Measurements from ENCODE around the gene DDX59.

Gene DDX59

DNA sequence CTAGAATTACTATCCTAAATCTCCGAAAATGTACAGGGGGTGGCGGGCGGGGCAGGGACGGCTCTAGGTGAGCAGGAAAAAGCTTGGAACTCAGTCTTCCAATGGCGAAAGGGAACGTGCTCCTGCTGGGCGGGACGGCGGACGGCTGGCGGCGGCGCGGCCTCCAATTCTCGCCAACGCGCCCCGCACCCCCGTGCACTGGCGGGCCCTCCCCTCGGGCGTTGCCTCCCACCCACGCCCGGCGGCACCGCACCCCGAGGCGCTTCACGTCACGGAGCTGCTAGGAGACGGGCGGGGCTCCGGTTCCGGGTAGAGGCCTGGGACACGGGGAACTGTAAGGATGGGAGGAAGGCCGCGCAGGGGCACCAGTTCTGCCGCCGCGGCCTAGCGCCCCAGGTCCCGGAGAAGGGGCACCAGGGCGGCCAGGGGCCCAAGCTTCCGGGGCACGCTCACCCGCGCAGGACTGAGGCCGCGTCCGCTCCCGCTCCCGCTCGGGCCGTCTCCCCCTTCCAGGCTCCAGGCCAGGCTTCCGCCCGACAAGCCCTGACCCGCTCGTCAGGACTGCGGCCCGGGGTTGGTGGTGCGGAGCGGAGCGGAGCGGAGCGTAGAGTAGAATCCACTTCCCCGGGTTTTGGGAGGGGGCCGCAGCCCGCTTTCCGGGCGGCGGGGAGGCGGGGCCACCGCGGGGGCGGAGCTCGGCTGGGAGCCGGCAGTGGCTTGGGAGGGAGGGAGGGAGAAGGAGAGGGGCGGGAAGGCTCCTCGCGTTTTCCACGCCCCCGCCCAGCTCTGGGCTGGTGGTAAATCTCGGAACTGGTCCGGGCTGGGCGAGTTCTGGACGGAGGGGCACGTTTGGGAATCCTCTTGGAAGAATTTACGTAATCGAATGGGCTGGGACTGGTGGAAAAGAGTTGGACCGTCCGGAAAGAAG is at the start of gene DDX59:
Gene DDX59 (minus strand): TSS at position 594 of the 928 bp plus-strand sequence. CDS start 3,167 bp downstream, outside the sequence.
- peak; percentile 90 to 93 for ATAC-seq

GRCh38 chr1:200714504-200715187 is 44.9 kb upstream of the DDX59 start:
- ATAC-seq: no peak

- no peak for ATAC-seq
Observed at GRCh38 chr1:200710166-200710565, 40.5 kb upstream of the DDX59 start.

DNA sequence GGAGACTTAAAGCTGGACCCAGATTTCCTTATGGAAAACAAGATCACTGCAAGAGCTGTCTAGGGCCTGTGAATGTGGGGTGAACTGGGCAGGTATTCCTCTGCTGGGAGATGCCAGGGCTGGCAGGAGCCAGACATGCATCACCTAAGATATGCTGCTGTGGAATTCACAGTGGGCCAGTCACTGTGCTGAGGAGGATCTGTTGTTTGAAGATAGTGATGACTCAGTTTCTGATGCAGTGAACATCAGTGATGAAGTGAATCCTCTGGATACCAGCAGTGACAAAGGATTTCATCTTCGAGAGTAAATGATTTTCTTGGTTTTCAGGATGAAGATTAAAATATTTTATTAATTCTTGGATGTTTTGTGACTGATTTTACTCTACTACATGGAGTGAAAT is 39.1 kb upstream of the DDX59 start:
- ATAC-seq: no peak

DNA sequence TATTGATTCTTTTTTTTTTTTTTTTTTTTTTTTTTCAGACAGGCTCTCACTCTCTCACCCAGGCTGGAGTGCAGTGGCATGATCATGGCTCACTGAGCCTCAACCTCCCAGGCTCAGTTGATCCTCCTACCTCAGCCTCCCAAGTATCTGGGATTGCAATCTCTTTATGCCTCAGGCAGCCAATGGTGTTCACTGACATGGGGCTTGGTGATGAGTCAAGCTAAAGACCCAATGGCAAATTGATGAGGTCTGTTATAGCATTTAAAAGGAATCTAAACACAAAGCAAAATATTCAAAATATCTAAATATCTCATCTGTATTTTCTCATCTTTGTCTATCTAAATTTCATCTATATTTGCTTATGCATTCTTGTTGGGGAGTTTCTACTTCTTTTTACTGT is 38.5 kb upstream of the DDX59 start:
- no peak for ATAC-seq

GRCh38 chr1:200707116-200707515 is 37.4 kb upstream of the DDX59 start:
- no peak for ATAC-seq

- no peak for ATAC-seq
Observed at GRCh38 chr1:200706111-200706814, 36.6 kb upstream of the DDX59 start.

DNA sequence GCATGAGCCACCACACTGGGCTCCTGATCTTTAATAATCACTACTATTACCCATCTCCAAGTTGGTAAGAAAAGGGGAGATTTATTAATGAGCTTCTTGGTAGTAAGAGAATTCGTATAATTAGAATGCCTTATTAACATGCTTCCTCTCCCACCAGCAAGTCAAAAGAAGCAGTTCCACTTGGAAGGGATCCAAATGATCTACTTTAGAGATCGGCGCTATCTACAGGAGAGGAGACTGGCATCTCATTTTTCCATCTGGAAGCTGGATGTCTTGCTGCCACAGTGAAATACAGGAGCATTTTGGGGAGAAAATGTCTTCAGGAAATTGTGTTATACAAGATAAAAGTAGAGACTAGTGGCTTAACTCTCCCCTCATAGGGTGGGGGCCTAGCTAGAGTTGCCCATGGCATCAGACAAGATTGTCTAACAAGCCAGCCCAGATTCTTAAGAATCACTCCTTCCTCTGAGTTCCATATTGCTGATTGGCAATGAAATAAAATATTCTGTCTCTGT is 35.3 kb upstream of the DDX59 start:
- no peak for ATAC-seq

GRCh38 chr1:200699871-200700270 is 30.2 kb upstream of the DDX59 start:
- ATAC-seq: no peak

- no peak for ATAC-seq
Observed at GRCh38 chr1:200694738-200695137, 25.0 kb upstream of the DDX59 start.

- no peak for ATAC-seq
Observed at GRCh38 chr1:200693327-200693726, 23.6 kb upstream of the DDX59 start.

DNA sequence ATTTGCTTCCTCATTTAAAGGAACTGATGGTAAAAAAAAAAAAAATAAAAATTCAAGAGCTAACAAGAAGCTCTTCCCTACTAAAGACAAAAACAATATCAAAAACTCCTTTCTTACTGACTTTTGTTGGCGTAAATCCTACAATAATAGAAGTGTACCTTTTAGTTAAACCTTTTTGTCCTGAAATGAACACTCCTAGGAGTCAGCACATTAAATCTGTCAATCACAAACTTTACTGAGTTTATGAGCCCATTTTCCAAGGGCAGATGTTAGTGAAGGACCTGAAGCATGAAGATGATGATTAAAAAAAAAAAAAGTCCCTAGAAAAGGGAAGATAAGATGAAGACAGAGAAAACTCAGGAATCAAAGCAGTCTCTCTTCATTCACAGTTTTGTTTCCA is 22.6 kb upstream of the DDX59 start:
- ATAC-seq: no peak

DNA sequence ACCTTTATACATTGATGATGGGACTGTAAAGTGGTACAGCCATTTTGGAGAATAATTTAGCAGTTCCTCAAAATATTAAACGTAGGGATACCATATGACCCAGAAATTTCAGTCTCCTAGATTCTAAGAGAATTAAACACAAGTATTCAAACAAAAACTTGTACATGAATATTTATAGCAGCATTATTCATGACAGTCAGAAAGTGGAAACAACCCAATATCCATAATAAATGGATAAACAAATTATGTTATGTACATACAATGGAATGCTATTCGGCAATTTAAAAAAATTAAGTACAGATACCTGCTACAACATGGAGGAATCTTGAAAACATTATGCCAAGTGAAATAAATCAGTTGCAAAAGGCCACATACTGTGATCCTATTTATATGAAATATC is 16.9 kb upstream of the DDX59 start:
- no peak for ATAC-seq

GRCh38 chr1:200684015-200684414 is 14.3 kb upstream of the DDX59 start:
- ATAC-seq: peak in 1 of 2 donors; percentile 30

- ATAC-seq: no peak
Observed at GRCh38 chr1:200683298-200683697, 13.6 kb upstream of the DDX59 start.

GRCh38 chr1:200681231-200681630 is 11.5 kb upstream of the DDX59 start:
- no peak for ATAC-seq

- ATAC-seq: no peak
Observed at GRCh38 chr1:200676829-200677228, 7.1 kb upstream of the DDX59 start.

DNA sequence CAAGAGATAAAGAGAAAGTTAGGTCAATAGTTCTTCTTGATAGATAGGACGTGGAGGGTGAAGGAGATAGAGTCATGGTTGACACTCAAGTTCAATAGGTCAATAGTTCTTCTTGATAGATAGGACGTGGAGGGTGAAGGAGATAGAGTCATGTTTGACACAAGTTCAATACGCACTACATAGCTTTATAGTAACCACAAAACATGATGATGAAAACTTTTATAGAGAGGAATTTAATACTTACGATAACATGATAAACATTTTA is 5.8 kb upstream of the DDX59 start:
- no peak for ATAC-seq

GRCh38 chr1:200674838-200675587 is 5.3 kb upstream of the DDX59 start:
- no peak for ATAC-seq

DNA sequence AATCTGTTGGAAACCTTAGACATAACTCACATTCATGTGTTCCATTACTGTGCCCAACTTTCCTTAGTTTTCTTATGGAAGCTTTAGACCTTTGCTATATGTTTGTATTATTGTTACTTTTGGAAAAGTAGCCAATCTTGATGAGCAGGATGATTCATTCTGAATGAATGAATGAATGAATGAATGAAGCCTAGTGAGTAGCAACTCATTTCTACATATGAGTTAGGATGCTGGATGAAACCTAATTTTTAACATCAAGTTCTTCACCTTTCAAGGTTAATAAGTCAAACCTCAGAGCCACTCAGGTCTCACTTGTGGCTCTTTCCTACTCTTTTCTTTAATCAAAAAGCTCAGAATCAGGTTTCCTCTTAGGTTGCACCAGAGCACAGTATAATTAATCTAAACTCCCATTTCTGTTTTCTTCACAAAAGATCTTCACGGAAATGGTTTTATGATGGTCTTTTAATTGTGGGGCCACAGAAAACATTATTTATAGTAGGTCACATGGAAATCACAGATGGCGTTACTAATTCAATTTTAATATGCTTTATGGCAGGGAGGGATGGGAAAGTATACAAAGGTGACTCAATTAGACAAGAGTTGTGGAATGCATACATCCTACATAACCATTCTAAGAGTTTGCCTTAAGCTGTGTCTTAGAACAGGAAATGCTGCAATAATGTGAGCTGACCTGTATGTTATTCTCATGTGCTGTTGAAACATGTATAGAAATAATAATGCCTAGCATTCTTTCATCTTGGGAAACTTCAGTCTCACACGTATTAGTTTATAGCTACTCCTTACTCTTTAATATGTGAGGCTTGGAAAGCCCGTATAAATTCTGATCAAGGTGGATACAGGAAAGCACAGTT is 4.5 kb upstream of the DDX59 start:
- ATAC-seq: no peak

DNA sequence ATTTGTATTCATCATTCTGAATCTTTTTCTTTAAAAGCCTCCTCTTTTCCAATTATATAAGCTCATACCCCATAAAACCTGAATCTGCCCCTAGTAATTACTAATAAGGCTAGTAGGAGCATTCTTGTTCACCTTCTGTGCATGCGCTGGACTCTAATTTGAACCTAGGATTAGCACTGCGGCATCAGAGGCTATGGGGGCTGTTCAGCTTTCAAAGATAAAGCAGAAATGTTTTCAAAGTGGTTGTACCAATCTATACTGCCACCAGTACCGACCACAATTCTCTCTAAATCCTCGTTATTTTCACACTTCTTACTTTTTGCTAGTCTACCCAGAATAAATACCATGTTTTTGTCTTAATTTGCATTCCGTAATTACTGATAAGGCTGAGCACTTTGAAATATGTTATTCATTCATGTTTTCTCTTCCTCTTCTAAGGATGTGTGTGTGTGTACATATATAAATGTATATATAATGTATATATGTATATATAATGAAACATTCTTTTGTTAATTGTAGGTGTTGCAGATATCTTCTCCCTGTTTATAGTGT is 1.6 kb upstream of the DDX59 start:
- no peak for ATAC-seq

All from activated CD4-positive, CD25-positive, alpha-beta regulatory T cell treated with anti-CD3 and anti-CD28 coated beads, Interleukin-2, amount 50 U/mL, for 24 hours (primary cell).